ENCODE data around the gene SAMD13. TPM values are rescaled to one million over a fixed set of nuclear protein-coding genes. Genes with fewer than 3 reads are reported as not detected.

The SAMD13 gene
- total and polyA plus RNA-seq, 4 experiments from 2014 or later, result 0.22 TPM; not detected in 3

DNA sequence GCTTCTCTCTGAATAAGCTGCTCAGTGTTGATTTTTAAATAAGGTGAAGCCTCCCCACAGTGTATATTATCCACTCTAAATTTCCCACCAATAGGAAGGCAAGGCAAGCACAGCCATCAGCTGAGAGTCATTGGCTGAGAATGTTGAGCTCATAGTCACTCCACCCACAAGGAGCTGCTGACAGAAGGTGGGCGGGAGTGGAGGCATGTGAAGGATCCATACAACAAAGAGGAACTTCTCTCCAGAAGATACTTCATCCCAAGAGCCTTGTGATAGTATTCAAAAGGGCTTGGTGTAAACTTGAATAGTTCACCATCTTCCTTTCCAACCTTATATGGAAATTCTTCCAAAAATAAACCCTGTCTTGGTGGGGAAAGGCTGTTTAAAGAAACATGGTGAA is 42.8 kb downstream of the SAMD13 start:
- no peaks in the 10 kb centered on the region for H3K4me1 ChIP-seq (ENCODE audit: insufficient read depth, low read length)
- no peak overlapping the region for H3K4me3 ChIP-seq (ENCODE audit: low read length in 2 of 2)
- H3K4me3 Mint-ChIP-seq, result no peak overlapping the region
- H3K36me3 ChIP-seq (ENCODE audit: insufficient read depth, low read length), result no peaks in the 10 kb centered on the region
- no peaks in the 10 kb centered on the region for H3K9me3 ChIP-seq (ENCODE audit: control insufficient read depth in 1 of 2, low read length in 2 of 2)
- no peak overlapping the region for H3K27ac Mint-ChIP-seq
- CTCF ChIA-PET (ENCODE audit: partially characterized antibody), result no interaction called here
- H3K9me3 Mint-ChIP-seq, result peaks cover 0 to 7% (median 1%) of the 10 kb centered on the region in 8 donors
- H3K27me3 ChIP-seq (ENCODE audit: insufficient read depth, low read length), result no peaks in the 10 kb centered on the region
- intact Hi-C loops (cut with micrococcal nuclease), result no loop called here
- DNase-seq, result no peak
- POLR2A ChIA-PET (ENCODE audit: partially characterized antibody), result no interaction called here
- peaks cover 1 to 2% of the 10 kb centered on the region in 2 donors for H3K27me3 Mint-ChIP-seq
- no peak overlapping the region for H3K27ac ChIP-seq (ENCODE audit: low read depth, low read length)
- no peaks in the 10 kb centered on the region for H3K36me3 Mint-ChIP-seq
- H3K4me1 Mint-ChIP-seq, result no peaks in the 10 kb centered on the region

- no peak overlapping the region for H3K4me3 ChIP-seq (ENCODE audit: low read length in 2 of 2)
- H3K4me3 Mint-ChIP-seq, result no peak overlapping the region
- H3K27me3 ChIP-seq (ENCODE audit: insufficient read depth, low read length), result no peaks in the 10 kb centered on the region
- peaks cover 1 to 2% of the 10 kb centered on the region in 2 donors for H3K27me3 Mint-ChIP-seq
- no peak for DNase-seq
- H3K36me3 ChIP-seq (ENCODE audit: insufficient read depth, low read length), result no peaks in the 10 kb centered on the region
- no peak overlapping the region for H3K27ac ChIP-seq (ENCODE audit: low read depth, low read length)
- intact Hi-C loops (cut with micrococcal nuclease), result no loop called here
- H3K9me3 Mint-ChIP-seq, result peaks cover 0 to 3% (median 0%) of the 10 kb centered on the region in 8 donors
- ChIA-PET CTCF (ENCODE audit: partially characterized antibody) (no interaction called here), POLR2A (ENCODE audit: partially characterized antibody) (no interaction called here)
- no peaks in the 10 kb centered on the region for H3K9me3 ChIP-seq (ENCODE audit: control insufficient read depth in 1 of 2, low read length in 2 of 2)
- H3K36me3 Mint-ChIP-seq, result no peaks in the 10 kb centered on the region
- H3K27ac Mint-ChIP-seq, result no peak overlapping the region
- H3K4me1 Mint-ChIP-seq, result no peaks in the 10 kb centered on the region
- no peaks in the 10 kb centered on the region for H3K4me1 ChIP-seq (ENCODE audit: insufficient read depth, low read length)
Measured at GRCh38 chr1:84345220-84345619, 43.7 kb downstream of the SAMD13 start.

- intact Hi-C loops (cut with micrococcal nuclease), result no loop called here
- no peaks in the 10 kb centered on the region for H3K9me3 ChIP-seq (ENCODE audit: control insufficient read depth in 1 of 2, low read length in 2 of 2)
- ChIA-PET POLR2A (ENCODE audit: partially characterized antibody) (no interaction called here), CTCF (ENCODE audit: partially characterized antibody) (no interaction called here)
- no peak overlapping the region for H3K27ac Mint-ChIP-seq
- no peaks in the 10 kb centered on the region for H3K4me1 ChIP-seq (ENCODE audit: insufficient read depth, low read length)
- no peak overlapping the region for H3K4me3 ChIP-seq (ENCODE audit: low read length in 2 of 2)
- no peaks in the 10 kb centered on the region for H3K27me3 ChIP-seq (ENCODE audit: insufficient read depth, low read length)
- H3K36me3 ChIP-seq (ENCODE audit: insufficient read depth, low read length), result no peaks in the 10 kb centered on the region
- no peaks in the 10 kb centered on the region for H3K36me3 Mint-ChIP-seq
- H3K9me3 Mint-ChIP-seq, result no peaks in the 10 kb centered on the region
- no peak for DNase-seq
- no peak overlapping the region for H3K27ac ChIP-seq (ENCODE audit: low read depth, low read length)
- no peak overlapping the region for H3K4me3 Mint-ChIP-seq
- H3K4me1 Mint-ChIP-seq, result no peaks in the 10 kb centered on the region
- peaks cover 0 to 2% of the 10 kb centered on the region in 2 donors for H3K27me3 Mint-ChIP-seq
Measured at GRCh38 chr1:84347271-84347931, 45.9 kb downstream of the SAMD13 start.

GRCh38 chr1:84347932-84348555 is 46.5 kb downstream of the SAMD13 start:
- H3K36me3 ChIP-seq (ENCODE audit: insufficient read depth, low read length), result no peaks in the 10 kb centered on the region
- Mint-ChIP-seq H3K9me3 (no peaks in the 10 kb centered on the region), H3K36me3 (no peaks in the 10 kb centered on the region), H3K27me3 (peaks cover 0 to 2% of the 10 kb centered on the region in 2 donors), H3K27ac (no peak overlapping the region), H3K4me1 (no peaks in the 10 kb centered on the region), H3K4me3 (no peak overlapping the region)
- POLR2A ChIA-PET (ENCODE audit: partially characterized antibody), result no interaction called here
- no peak overlapping the region for H3K4me3 ChIP-seq (ENCODE audit: low read length in 2 of 2)
- intact Hi-C loops (cut with micrococcal nuclease), result no loop called here
- H3K27me3 ChIP-seq (ENCODE audit: insufficient read depth, low read length), result no peaks in the 10 kb centered on the region
- H3K9me3 ChIP-seq (ENCODE audit: control insufficient read depth in 1 of 2, low read length in 2 of 2), result no peaks in the 10 kb centered on the region
- CTCF ChIA-PET (ENCODE audit: partially characterized antibody), result no interaction called here
- no peaks in the 10 kb centered on the region for H3K4me1 ChIP-seq (ENCODE audit: insufficient read depth, low read length)
- DNase-seq, result no peak
- H3K27ac ChIP-seq (ENCODE audit: low read depth, low read length), result no peak overlapping the region

DNA sequence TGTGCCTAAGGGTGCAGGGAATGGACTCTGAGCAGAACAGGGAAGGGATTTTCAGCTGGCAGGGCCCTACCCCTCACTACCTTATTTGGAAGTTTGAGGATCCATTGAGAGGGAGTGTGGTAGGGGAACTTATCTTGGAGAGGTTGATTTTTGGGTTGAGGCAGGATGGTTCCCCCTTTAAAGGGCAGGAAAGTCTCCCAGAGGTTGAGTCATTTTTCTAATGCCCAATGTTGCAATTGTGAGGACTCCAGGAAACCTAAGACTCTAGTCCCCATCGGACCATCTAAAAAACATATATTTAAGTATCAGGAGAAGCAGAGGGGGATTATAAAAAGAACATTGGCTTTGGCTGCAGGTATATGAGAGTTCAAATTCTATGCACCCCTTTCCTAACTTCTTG is 47.3 kb downstream of the SAMD13 start:
- no peak overlapping the region for H3K4me3 Mint-ChIP-seq
- Histone ChIP-seq H3K4me3 (ENCODE audit: low read length in 2 of 2) (no peak overlapping the region), H3K4me1 (ENCODE audit: insufficient read depth, low read length) (no peaks in the 10 kb centered on the region), H3K36me3 (ENCODE audit: insufficient read depth, low read length) (no peaks in the 10 kb centered on the region), H3K27ac (ENCODE audit: low read depth, low read length) (no peak overlapping the region), H3K27me3 (ENCODE audit: insufficient read depth, low read length) (no peaks in the 10 kb centered on the region), H3K9me3 (ENCODE audit: control insufficient read depth in 1 of 2, low read length in 2 of 2) (no peaks in the 10 kb centered on the region)
- no peak for DNase-seq
- ChIA-PET POLR2A (ENCODE audit: partially characterized antibody) (no interaction called here), CTCF (ENCODE audit: partially characterized antibody) (no interaction called here)
- peaks cover 0 to 2% (median 0%) of the 10 kb centered on the region in 8 donors for H3K9me3 Mint-ChIP-seq
- no peaks in the 10 kb centered on the region for H3K4me1 Mint-ChIP-seq
- no peak overlapping the region for H3K27ac Mint-ChIP-seq
- intact Hi-C loops (cut with micrococcal nuclease), result no loop called here
- no peaks in the 10 kb centered on the region for H3K36me3 Mint-ChIP-seq
- H3K27me3 Mint-ChIP-seq, result peaks cover 0 to 2% of the 10 kb centered on the region in 2 donors

DNA sequence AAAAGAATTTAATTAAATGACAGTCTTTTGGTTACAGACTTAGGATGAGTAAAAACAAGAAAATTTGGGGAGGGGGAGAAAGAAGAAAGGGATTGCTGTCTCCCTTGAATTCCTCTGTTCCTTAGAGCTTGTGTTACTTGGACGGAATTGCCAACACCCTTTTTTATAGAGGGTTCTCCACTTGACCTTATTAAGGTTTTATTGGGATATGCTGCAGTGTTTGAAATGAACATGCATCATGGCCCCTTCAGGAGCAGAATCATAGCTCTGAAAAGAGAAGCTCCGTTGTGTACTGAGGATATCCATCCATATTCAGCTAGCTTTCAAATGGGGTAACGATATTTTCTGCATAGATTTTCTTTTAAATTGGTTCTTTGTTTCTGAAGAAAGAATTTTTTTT is 48.6 kb downstream of the SAMD13 start:
- no peak overlapping the region for H3K4me3 Mint-ChIP-seq
- POLR2A ChIA-PET (ENCODE audit: partially characterized antibody), result no interaction called here
- no peaks in the 10 kb centered on the region for H3K4me1 Mint-ChIP-seq

DNA sequence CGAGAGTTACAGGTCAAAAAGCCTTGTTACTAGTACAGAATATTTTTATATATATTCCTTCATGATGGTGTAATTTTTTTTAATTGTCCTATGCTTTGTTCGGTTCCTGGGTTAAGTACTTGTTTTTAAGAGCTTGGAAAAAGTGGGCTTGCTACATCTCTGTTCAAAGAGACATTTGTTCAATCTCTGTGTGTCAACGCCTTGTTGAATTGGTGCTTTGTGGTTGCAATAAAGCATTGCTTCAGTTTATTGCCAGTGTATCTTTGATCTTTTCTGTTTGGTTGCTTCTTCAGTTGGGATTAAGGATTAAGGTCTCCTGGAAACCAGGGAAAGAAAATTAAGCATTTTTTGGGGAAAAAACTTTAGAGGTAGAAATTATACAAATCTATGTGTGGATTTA is 49.0 kb downstream of the SAMD13 start:
- no peak overlapping the region for H3K27ac ChIP-seq (ENCODE audit: low read depth, low read length)
- no peaks in the 10 kb centered on the region for H3K36me3 ChIP-seq (ENCODE audit: insufficient read depth, low read length)
- POLR2A ChIA-PET (ENCODE audit: partially characterized antibody), result no interaction called here
- no peaks in the 10 kb centered on the region for H3K36me3 Mint-ChIP-seq
- H3K4me3 Mint-ChIP-seq, result no peak overlapping the region
- no peak overlapping the region for H3K27ac Mint-ChIP-seq
- CTCF ChIA-PET (ENCODE audit: partially characterized antibody), result no interaction called here
- H3K4me1 Mint-ChIP-seq, result no peaks in the 10 kb centered on the region
- H3K9me3 Mint-ChIP-seq, result peaks cover 0 to 3% (median 0%) of the 10 kb centered on the region in 8 donors
- no peak for DNase-seq
- intact Hi-C loops (cut with micrococcal nuclease), result no loop called here
- H3K4me3 ChIP-seq (ENCODE audit: low read length in 2 of 2), result no peak overlapping the region
- no peaks in the 10 kb centered on the region for H3K4me1 ChIP-seq (ENCODE audit: insufficient read depth, low read length)
- no peaks in the 10 kb centered on the region for H3K27me3 ChIP-seq (ENCODE audit: insufficient read depth, low read length)
- H3K9me3 ChIP-seq (ENCODE audit: control insufficient read depth in 1 of 2, low read length in 2 of 2), result no peaks in the 10 kb centered on the region
- peaks cover under 1 to 3% of the 10 kb centered on the region in 2 donors for H3K27me3 Mint-ChIP-seq

More for the DNA sequence above, 48.6 kb downstream of the SAMD13 start:
- Histone ChIP-seq H3K27ac (ENCODE audit: low read depth, low read length) (no peak overlapping the region), H3K27me3 (ENCODE audit: insufficient read depth, low read length) (no peaks in the 10 kb centered on the region), H3K36me3 (ENCODE audit: insufficient read depth, low read length) (no peaks in the 10 kb centered on the region), H3K9me3 (ENCODE audit: control insufficient read depth in 1 of 2, low read length in 2 of 2) (no peaks in the 10 kb centered on the region), H3K4me3 (ENCODE audit: low read length in 2 of 2) (no peak overlapping the region), H3K4me1 (ENCODE audit: insufficient read depth, low read length) (no peaks in the 10 kb centered on the region)
- Mint-ChIP-seq H3K36me3 (no peaks in the 10 kb centered on the region), H3K27ac (no peak overlapping the region), H3K9me3 (peaks cover 0 to 3% (median 0%) of the 10 kb centered on the region in 8 donors), H3K27me3 (peaks cover 0 to 2% of the 10 kb centered on the region in 2 donors)
- no peak for DNase-seq
- intact Hi-C loops (cut with micrococcal nuclease), result no loop called here
- CTCF ChIA-PET (ENCODE audit: partially characterized antibody), result no interaction called here

Measured in CD4-positive, alpha-beta memory T cell (primary cell).